NCI-H2107 treated with DMSO at 0.1 percent for 48 hours (cell line): ENCODE measurements around the gene CAPZB.

Source experiments
- DNase-seq: peaks from one replicate; lab custom pipeline; 2025; ENCODE audit not compliant: unreplicated experiment; lab: John Stamatoyannopoulos, UW

CAPZB gene

GRCh38 chr1:19450811-19451515 is 34.4 kb downstream of the CAPZB start:
- DNase-seq = no peak

GRCh38 chr1:19449454-19450228 is 35.7 kb downstream of the CAPZB start:
- DNase-seq = no peak

- no peak for DNase-seq
Measured at GRCh38 chr1:19448491-19449439, 36.6 kb downstream of the CAPZB start.

GRCh38 chr1:19447550-19447949 is 37.8 kb downstream of the CAPZB start:
- DNase-seq = no peak

GRCh38 chr1:19445417-19446342 is 39.7 kb downstream of the CAPZB start:
- DNase-seq = no peak

- DNase-seq = no peak
Measured at GRCh38 chr1:19444296-19445021, 40.9 kb downstream of the CAPZB start.

- DNase-seq = no peak
Measured at GRCh38 chr1:19443326-19443725, 42.0 kb downstream of the CAPZB start.

GRCh38 chr1:19442154-19443096 is 42.9 kb downstream of the CAPZB start:
- no peak for DNase-seq

GRCh38 chr1:19441048-19441780 is 44.1 kb downstream of the CAPZB start:
- no peak for DNase-seq

GRCh38 chr1:19439464-19440171 is 45.7 kb downstream of the CAPZB start:
- peak; percentile 27 for DNase-seq

GRCh38 chr1:19438516-19439195 is 46.7 kb downstream of the CAPZB start:
- no peak for DNase-seq

GRCh38 chr1:19437891-19438294 is 47.4 kb downstream of the CAPZB start:
- no peak for DNase-seq

GRCh38 chr1:19436716-19437476 is 48.4 kb downstream of the CAPZB start:
- DNase-seq = no peak

- no peak for DNase-seq
Measured at GRCh38 chr1:19435851-19436455, 49.4 kb downstream of the CAPZB start.

- no peak for DNase-seq
Measured at GRCh38 chr1:19435181-19435580, 50.2 kb downstream of the CAPZB start.

- no peak for DNase-seq
Measured at GRCh38 chr1:19433719-19433998, 51.7 kb downstream of the CAPZB start.
